EL (cell line): ENCODE data around the gene NELFB.

ENCODE experiments used
- DNase-seq: peaks from one replicate; pipeline ENCODE4 v3.0.0-alpha.2; 2016

NELFB gene

GRCh38 chr9:137305060-137305797 is 50.1 kb downstream of the NELFB start:
- no peak for DNase-seq

- DNase-seq, result no peak
These were observed 50.6 kb downstream of the NELFB start for GRCh38 chr9:137305798-137306065.

- DNase-seq, result no peak
These were observed 51.1 kb downstream of the NELFB start for GRCh38 chr9:137306066-137306849.

- DNase-seq, result no peak
These were observed 51.7 kb downstream of the NELFB start for GRCh38 chr9:137306850-137307254.

- no peak for DNase-seq
These were observed 52.3 kb downstream of the NELFB start for GRCh38 chr9:137307255-137308056.

- no peak for DNase-seq
These were observed 53.0 kb downstream of the NELFB start for GRCh38 chr9:137308057-137308619.

GRCh38 chr9:137309368-137310188 is 54.5 kb downstream of the NELFB start:
- DNase-seq, result no peak

GRCh38 chr9:137310189-137311052 is 55.3 kb downstream of the NELFB start:
- DNase-seq, result no peak

- DNase-seq, result no peak
These were observed 56.3 kb downstream of the NELFB start for GRCh38 chr9:137311171-137311985.

GRCh38 chr9:137311986-137312851 is 57.1 kb downstream of the NELFB start:
- no peak for DNase-seq

- no peak for DNase-seq
These were observed 57.8 kb downstream of the NELFB start for GRCh38 chr9:137312852-137313325.

GRCh38 chr9:137313326-137313936 is 58.3 kb downstream of the NELFB start:
- DNase-seq, result no peak

- DNase-seq, result no peak
These were observed 58.9 kb downstream of the NELFB start for GRCh38 chr9:137313956-137314560.

- DNase-seq, result no peak
These were observed 59.7 kb downstream of the NELFB start for GRCh38 chr9:137314561-137315560.

GRCh38 chr9:137315581-137316011 is 60.5 kb downstream of the NELFB start:
- no peak for DNase-seq

- DNase-seq, result peak; percentile 50
These were observed 61.2 kb downstream of the NELFB start for GRCh38 chr9:137316012-137316981.
